ENCODE measurements around the gene CPEB2.

Gene CPEB2

GRCh38 chr4:15011166-15011565 lies 8.9 kb downstream of the CPEB2 start:
- no peak for DNase-seq

- no peak for DNase-seq
These were observed 9.9 kb downstream of the CPEB2 start for GRCh38 chr4:15012017-15012788.

- no peak for DNase-seq
These were observed 11.3 kb downstream of the CPEB2 start for GRCh38 chr4:15013585-15013984.

- DNase-seq, result no peak
These were observed 12.9 kb downstream of the CPEB2 start for GRCh38 chr4:15015170-15015569.

GRCh38 chr4:15018361-15018760 lies 16.1 kb downstream of the CPEB2 start:
- DNase-seq, result no peak

- DNase-seq, result no peak
These were observed 18.4 kb downstream of the CPEB2 start for GRCh38 chr4:15020502-15021286.

GRCh38 chr4:15021311-15021710 lies 19.0 kb downstream of the CPEB2 start:
- no peak for DNase-seq

GRCh38 chr4:15021946-15022345 lies 19.7 kb downstream of the CPEB2 start:
- DNase-seq, result no peak

- DNase-seq, result no peak
These were observed 22.1 kb downstream of the CPEB2 start for GRCh38 chr4:15024386-15024785.

- DNase-seq, result no peak
These were observed 23.4 kb downstream of the CPEB2 start for GRCh38 chr4:15025693-15026092.

- no peak for DNase-seq
These were observed 25.7 kb downstream of the CPEB2 start for GRCh38 chr4:15027921-15028435.

- DNase-seq, result no peak
These were observed 28.9 kb downstream of the CPEB2 start for GRCh38 chr4:15031197-15031596.

GRCh38 chr4:15031993-15032675 lies 29.9 kb downstream of the CPEB2 start:
- DNase-seq, result no peak

- no peak for DNase-seq
These were observed 31.9 kb downstream of the CPEB2 start for GRCh38 chr4:15034071-15034764.

- no peak for DNase-seq
These were observed 32.9 kb downstream of the CPEB2 start for GRCh38 chr4:15035159-15035558.

GRCh38 chr4:15037923-15038541 lies 35.8 kb downstream of the CPEB2 start:
- no peak for DNase-seq

- no peak for DNase-seq
These were observed 38.7 kb downstream of the CPEB2 start for GRCh38 chr4:15040916-15041463.

GRCh38 chr4:15042529-15043167 lies 40.4 kb downstream of the CPEB2 start:
- no peak for DNase-seq

- DNase-seq, result no peak
These were observed 40.9 kb downstream of the CPEB2 start for GRCh38 chr4:15043226-15043625.

GRCh38 chr4:15043922-15044321 lies 41.6 kb downstream of the CPEB2 start:
- no peak for DNase-seq

GRCh38 chr4:15054541-15054940 lies 52.3 kb downstream of the CPEB2 start:
- DNase-seq, result no peak

GRCh38 chr4:15060213-15060612 lies 57.9 kb downstream of the CPEB2 start:
- no peak for DNase-seq
